ENCODE measurements around the gene CITED4. TPM values are rescaled to one million over a fixed set of nuclear protein-coding genes. Genes with fewer than 3 reads are reported as not detected.

The CITED4 gene
- total RNA-seq, 1 donor from 2014 or later: 14.2 TPM

- H3K27me3 Mint-ChIP-seq (ENCODE audit: low read depth): peaks cover 34% of the 10 kb centered on the region
- DNase-seq (ENCODE audit: low spot score in 2 of 2, unreplicated experiment in 2 of 2): no peak
- H3K36me3 Mint-ChIP-seq: no peaks in the 10 kb centered on the region
- H3K27ac Mint-ChIP-seq: no peak overlapping the region
- no peak overlapping the region for H3K4me3 Mint-ChIP-seq
- peaks cover 18% of the 10 kb centered on the region for H3K4me1 Mint-ChIP-seq
- H3K9me3 Mint-ChIP-seq: no peaks in the 10 kb centered on the region
- no peak for TF ChIP-seq CTCF (IDR thresholded peaks at IDR 0.05; ENCODE audit: unreplicated experiment)
Measured at GRCh38 chr1:40858856-40859416, 3.2 kb downstream of the CITED4 start.

GRCh38 chr1:40857737-40858136 lies 4.4 kb downstream of the CITED4 start:
- Mint-ChIP-seq H3K4me1 (peaks cover 10% of the 10 kb centered on the region), H3K9me3 (no peaks in the 10 kb centered on the region), H3K27ac (no peak overlapping the region), H3K27me3 (ENCODE audit: low read depth) (peaks cover 34% of the 10 kb centered on the region), H3K36me3 (no peaks in the 10 kb centered on the region), H3K4me3 (no peak overlapping the region)
- TF ChIP-seq CTCF (IDR thresholded peaks at IDR 0.05; ENCODE audit: unreplicated experiment): no peak
- DNase-seq (ENCODE audit: low spot score in 2 of 2, unreplicated experiment in 2 of 2): no peak

DNA sequence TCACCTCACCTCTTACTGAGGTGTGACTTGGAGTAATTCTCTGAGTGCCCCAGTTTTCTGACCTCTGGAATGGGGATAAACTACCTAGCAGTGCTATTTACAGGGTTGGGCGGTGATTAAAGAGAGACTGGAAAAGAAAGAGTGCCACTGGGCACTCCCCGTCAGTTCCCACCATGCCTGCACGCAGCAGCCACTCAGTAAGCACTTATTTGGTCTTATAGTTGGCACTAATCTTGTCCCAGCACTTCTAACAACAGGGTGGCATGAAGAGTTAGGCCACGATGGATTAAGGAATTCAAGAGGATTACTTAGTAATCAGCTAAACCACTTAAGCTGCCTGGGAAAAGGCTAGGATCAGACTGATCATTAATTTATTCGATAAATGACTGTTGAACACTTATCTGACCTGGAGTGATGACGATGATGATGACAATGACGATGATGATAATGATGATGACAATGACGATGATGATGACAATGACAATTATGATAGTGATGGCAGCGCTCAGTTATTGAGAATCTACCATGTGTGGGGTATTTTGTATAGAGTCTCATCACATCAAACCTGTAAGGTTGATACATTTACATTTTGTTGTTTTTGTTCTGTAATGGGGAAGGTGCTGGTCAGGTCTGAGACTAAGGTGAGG lies 5.4 kb downstream of the CITED4 start:
- no peaks in the 10 kb centered on the region for H3K36me3 Mint-ChIP-seq
- peaks cover 34% of the 10 kb centered on the region for H3K27me3 Mint-ChIP-seq (ENCODE audit: low read depth)
- TF ChIP-seq CTCF (IDR thresholded peaks at IDR 0.05; ENCODE audit: unreplicated experiment): no peak
- H3K4me1 Mint-ChIP-seq: peaks cover 5% of the 10 kb centered on the region
- no peak overlapping the region for H3K4me3 Mint-ChIP-seq
- H3K9me3 Mint-ChIP-seq: no peaks in the 10 kb centered on the region
- DNase-seq (ENCODE audit: low spot score in 2 of 2, unreplicated experiment in 2 of 2): no peak
- H3K27ac Mint-ChIP-seq: no peak overlapping the region

GRCh38 chr1:40856116-40856515 lies 6.0 kb downstream of the CITED4 start:
- no peak overlapping the region for H3K27ac Mint-ChIP-seq
- TF ChIP-seq CTCF (IDR thresholded peaks at IDR 0.05; ENCODE audit: unreplicated experiment): no peak
- peaks cover 34% of the 10 kb centered on the region for H3K27me3 Mint-ChIP-seq (ENCODE audit: low read depth)
- DNase-seq (ENCODE audit: low spot score in 2 of 2, unreplicated experiment in 2 of 2): no peak
- no peaks in the 10 kb centered on the region for H3K9me3 Mint-ChIP-seq
- no peaks in the 10 kb centered on the region for H3K36me3 Mint-ChIP-seq
- H3K4me1 Mint-ChIP-seq: peaks cover 5% of the 10 kb centered on the region
- no peak overlapping the region for H3K4me3 Mint-ChIP-seq

DNA sequence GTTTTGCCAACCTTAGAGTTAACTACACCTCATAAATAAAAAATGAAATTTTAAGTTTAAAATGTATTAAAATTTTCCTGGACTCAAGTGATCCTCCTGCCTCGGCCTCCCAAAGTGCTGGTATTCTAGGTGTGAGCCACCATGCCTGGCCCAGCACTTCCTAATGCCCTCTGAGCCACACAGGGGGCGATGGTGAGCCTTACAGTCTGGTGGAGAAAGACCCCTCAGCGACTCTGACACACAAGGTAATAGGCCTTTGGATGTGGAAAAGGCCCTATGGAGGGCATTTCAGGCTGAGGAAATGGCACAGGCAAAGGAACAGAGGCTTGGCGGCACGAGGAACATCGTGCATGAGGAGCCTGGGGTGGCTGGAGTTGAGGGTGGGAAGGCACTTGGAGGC lies 6.7 kb downstream of the CITED4 start:
- no peak for TF ChIP-seq CTCF (IDR thresholded peaks at IDR 0.05; ENCODE audit: unreplicated experiment)
- no peaks in the 10 kb centered on the region for H3K4me1 Mint-ChIP-seq
- no peaks in the 10 kb centered on the region for H3K9me3 Mint-ChIP-seq
- H3K27me3 Mint-ChIP-seq (ENCODE audit: low read depth): peaks cover 28% of the 10 kb centered on the region
- no peak for DNase-seq (ENCODE audit: low spot score in 2 of 2, unreplicated experiment in 2 of 2)
- H3K4me3 Mint-ChIP-seq: no peak overlapping the region
- H3K36me3 Mint-ChIP-seq: no peaks in the 10 kb centered on the region
- no peak overlapping the region for H3K27ac Mint-ChIP-seq

Data from mesothelial cell of epicardium (in vitro differentiated cells).